HepG2 (cell line): ENCODE measurements around the gene ZNF217. TPM values are rescaled to one million over a fixed set of nuclear protein-coding genes. Genes with fewer than 3 reads are reported as not detected.
"Not testable (repeated sequence)": the region's sequence is repeated elsewhere in the genome, so short reads cannot be mapped to it uniquely, and the experiment has no call there.

ENCODE experiments used
- ATAC-seq: fragments of 200-7000 bp; cut with Tn5 transposase; 3 replicates; pipeline ENCODE4 v1.9.1; 2020; ENCODE audit warnings: mild to moderate bottlenecking, moderate library complexity
- BruUV-seq: library from RNA; stranded (reverse); fragments of 400-500 nt; replicated peaks from 2 replicates; lab custom pipeline; 2021; lab: Mats Ljungman, UMichigan
- CTCF ChIA-PET: fragments of 300-600 bp; formaldehyde crosslinking; extraction: SDS; loops from one replicate; lab custom pipeline; 2021; ENCODE audit warnings: low total read pairs, inconsistent platforms, low intra/inter-chr PET ratio; lab: Yijun Ruan, JAX
- POLR2A ChIA-PET: fragments of 350-600 bp; sonication (Branson Sonifier 250); formaldehyde crosslinking; loops from one replicate; lab custom pipeline; 2020; ENCODE audit warnings: antibody characterized with exemption, inconsistent platforms; lab: Yijun Ruan, JAX
- DNase-seq: peaks from one replicate; pipeline ENCODE4 v3.0.0-alpha.2; 2015; ENCODE audit warnings: low spot score
- FAIRE-seq: peaks from 3 replicates; lab custom pipeline; 2011; peaks lifted over from hg19 to GRCh38; lab: Jason Lieb, UNC
- H2AFZ ChIP-seq: one replicate; pipeline ENCODE4 v1.6.1; 2011; ENCODE audit warnings: low read length, inconsistent platforms
- H3K27ac ChIP-seq: fragments of 300-600 bp; 3 replicates; pipeline ENCODE4 v1.8.0; 2011; ENCODE audit warnings: mixed run types, mild to moderate bottlenecking, mixed read lengths, low read length, inconsistent platforms; ENCODE audit not compliant: insufficient read depth; ENCODE audit errors: extremely low read length
- H3K27me3 ChIP-seq, 2 experiments: fragments of 200-600 bp in 1 of 2; 2 replicates in 1 of 2; 3 replicates in 1 of 2; pipeline versions ENCODE4 v1.6.0 to v1.8.0; 2011; ENCODE audit warnings: low read length in 2 of 2, mild to moderate bottlenecking in 2 of 2, moderate library complexity in 2 of 2, inconsistent platforms in 1 of 2; ENCODE audit not compliant: insufficient read depth in 2 of 2, control insufficient read depth in 1 of 2
- H3K36me3 ChIP-seq, 2 experiments: fragments of 200-600 bp in 1 of 2; replicated peaks in 1 of 2; 2 replicates in 1 of 2; 3 replicates in 1 of 2; pipeline versions ENCODE4 v1.5.1 to v1.8.0; 2011; ENCODE audit warnings: low read length in 2 of 2, inconsistent platforms in 1 of 2; ENCODE audit not compliant: insufficient read depth in 2 of 2, control insufficient read depth in 1 of 2
- H3K4me1 ChIP-seq: 2 replicates; pipeline ENCODE4 v1.5.1; 2012; ENCODE audit warnings: low read length, inconsistent platforms; ENCODE audit not compliant: insufficient read depth
- H3K4me2 ChIP-seq: 2 replicates; pipeline ENCODE4 v1.6.0; 2011; ENCODE audit warnings: low read depth, low read length, inconsistent platforms
- H3K4me3 ChIP-seq, 3 experiments: fragments of 200-600 bp in 1 of 3; sonication (generic), shearing (Covaris generic) in 1 of 3; replicated peaks in 1 of 3; 2 replicates each; pipeline ENCODE4 v1.5.1; 2011 to 2016; ENCODE audit warnings: low read length in 3 of 3, inconsistent platforms in 2 of 3, low read depth in 2 of 3, mild to moderate bottlenecking in 2 of 3, control low read depth in 1 of 3, mixed read lengths in 1 of 3; ENCODE audit not compliant: insufficient read depth in 1 of 3
- H3K79me2 ChIP-seq: one replicate; pipeline ENCODE4 v1.6.1; 2011; ENCODE audit warnings: low read length, inconsistent platforms; ENCODE audit not compliant: insufficient read depth
- H3K9ac ChIP-seq: 2 replicates; pipeline ENCODE4 v1.6.0; 2011; ENCODE audit warnings: mild to moderate bottlenecking, low read depth, low read length, inconsistent platforms; ENCODE audit not compliant: insufficient read depth
- H3K9me3 ChIP-seq: 2 replicates; pipeline ENCODE4 v1.5.1; 2012; ENCODE audit warnings: mild to moderate bottlenecking, low read length
- H4K20me1 ChIP-seq: 2 replicates; pipeline ENCODE4 v1.6.0; 2011; ENCODE audit warnings: inconsistent platforms, mild to moderate bottlenecking, low read length, moderate library complexity; ENCODE audit not compliant: insufficient read depth
- RAD21 ChIP-seq: fragments of 450-650 bp; formaldehyde crosslinking; IDR thresholded peaks from 2 replicates; pipeline ENCODE4 v1.5.0; 2020; ENCODE audit warnings: mild to moderate bottlenecking
- ZNF430 ChIP-seq: sonication (generic); formaldehyde crosslinking; IDR thresholded peaks from 2 replicates; pipeline ENCODE4 v1.9.0; 2021; ENCODE audit warnings: mild to moderate bottlenecking, missing genetic modification reagents
- WGBS: methylation state at CpG from one replicate; pipeline ENCODE4 v1.1.6; 2017; ENCODE audit warnings: low lambda C conversion rate; 5-methylcytosine and 5-hydroxymethylcytosine counted together
- in situ Hi-C: cut with HindIII; loops from 2 replicates; pipeline ENCODE4 v1.10.0; 2017; ENCODE audit warnings: low pct_unique_long_range_greater_than_20kb; ENCODE audit not compliant: extremely low pct_ligation_motif_present
- intact Hi-C: fragments of 100-400 bp; cut with micrococcal nuclease; formaldehyde crosslinking; loops from one replicate; pipeline ENCODE4 v1.10.0; 2022; ENCODE audit not compliant: unreplicated experiment
- polyA plus RNA-seq, 8 experiments: library from polyadenylated mRNA; depleted of rRNA in 3 of 8; stranded (reverse) in 7 of 8; unstranded in 1 of 8; fragments of >200 nt; fragmentation: Illumina TruSeq in 4 of 8; extraction: Trizol in 4 of 8; gene quantifications; 2 replicates each; pipeline versions ENCODE4 v1.2.1 to v1.2.3, GENCODE V29; 2011 to 2016; ENCODE audit warnings: low read depth in 4 of 8, missing spikeins in 1 of 8, mixed read lengths in 1 of 8; ENCODE audit not compliant: insufficient read depth in 1 of 8
- total RNA-seq, 5 experiments: library from RNA; depleted of rRNA; stranded (reverse); fragments of >200 nt; fragmentation: Illumina TruSeq; extraction: Trizol; gene quantifications; 2 replicates each; pipeline ENCODE4 v1.2.3, GENCODE V29; 2016; ENCODE audit warnings: low read depth in 1 of 5

ZNF217 gene
- total and polyA plus RNA-seq, 2 of the 13 experiments (the other 11 are each of a cell fraction or from before 2014, with no cell fraction given), result 22.3 to 29.8 TPM

- H3K9me3 ChIP-seq, H4K20me1 ChIP-seq, FAIRE-seq, DNase-seq, POLR2A ChIA-PET, H3K4me2 ChIP-seq, H3K4me1 ChIP-seq, H3K27me3 ChIP-seq, CTCF ChIA-PET, H3K27ac ChIP-seq, ATAC-seq, H2AFZ ChIP-seq, BruUV-seq, H3K4me3 ChIP-seq, intact Hi-C loops, H3K36me3 ChIP-seq, H3K79me2 ChIP-seq, H3K9ac ChIP-seq: not testable (repeated sequence)
- 45% methylated on average over 6 of the region's 6 CpGs for WGBS
- in situ Hi-C loops, result loop anchor here (25.0 kb wide), 2 partner anchors 320 to 795 kb away; no protein-coding TSS in a partner anchor
Observed at GRCh38 chr20:53532654-53533312, 60.9 kb downstream of the ZNF217 start.

GRCh38 chr20:53530440-53530839, 63.2 kb downstream of the ZNF217 start:
- WGBS, result 55% methylated on average over 2 of the region's 2 CpGs
- Histone ChIP-seq H3K36me3 (no peaks in the 10 kb centered on the region), H4K20me1 (no peaks in the 10 kb centered on the region), H3K9me3 (no peaks in the 10 kb centered on the region), H3K4me2 (no peak overlapping the region), H3K4me3 (no peak overlapping the region), H3K27me3 (peaks cover 0 to 2% of the 10 kb centered on the region in 2 experiments; a peak in 2 of 5 replicates), H3K4me1 (no peaks in the 10 kb centered on the region), H3K79me2 (no peaks in the 10 kb centered on the region)
- CTCF ChIA-PET, result no interaction called here
- BruUV-seq, result no TSS peak
- FAIRE-seq, result no peak
- DNase-seq, result no peak
- ATAC-seq, result no peak
- in situ Hi-C loops, result loop anchor here (25.0 kb wide), 2 partner anchors 318 to 793 kb away; no protein-coding TSS in a partner anchor
- POLR2A ChIA-PET, result no interaction called here
- peak; percentile 87; the same call in 1 of the 2 replicates for TF ChIP-seq ZNF430
- no peak for TF ChIP-seq RAD21 (CRISPR knock-in tag)
- TF ChIP-seq, all 625 proteins: peak for 1
- Histone ChIP-seq H3K27ac (no peak overlapping the region), H2AFZ (no peak overlapping the region), H3K9ac (no peak overlapping the region)
- intact Hi-C loops, result no loop called here
